C4-2B (cell line): ENCODE data around the gene TAOK3.

Source experiments
- CTCF ChIP-seq: fragments of 450-650 bp; conservative IDR thresholded peaks from 2 replicates; pipeline ENCODE4 v1.5.1; 2017; ENCODE audit warnings: mild to moderate bottlenecking
- ZFX ChIP-seq: fragments of 450-650 bp; IDR thresholded peaks from 2 replicates; pipeline ENCODE4 v1.6.1; 2017

- TF ChIP-seq CTCF (no peak), ZFX (peak; percentile 78)
Observed at GRCh38 chr12:118135788-118136558, 236.7 kb downstream of the TAOK3 start, which contains the start of gene PEBP1.
